SK-N-SH (cell line): ENCODE measurements around the gene DUSP28. TPM values are rescaled to one million over a fixed set of nuclear protein-coding genes. Genes with fewer than 3 reads are reported as not detected.

ENCODE experiments used
- CTCF ChIA-PET: fragments of 300-600, 350-600 bp; formaldehyde crosslinking; extraction: SDS; loops from one replicate; lab custom pipeline; 2021; lab: Yijun Ruan, JAX
- POLR2A ChIA-PET: fragments of 350-600 bp; sonication (Branson Sonifier 250); formaldehyde crosslinking; extraction: SDS; loops from one replicate; lab custom pipeline; 2020; ENCODE audit warnings: antibody characterized with exemption, inconsistent platforms; lab: Yijun Ruan, JAX
- DNase-seq: peaks from one replicate; pipeline ENCODE4 v3.0.0; 2012
- H2AFZ ChIP-seq: fragments of 200-600 bp; sonication (generic); 2 replicates; pipeline ENCODE4 v1.8.1; 2016; ENCODE audit warnings: antibody characterized with exemption, mild to moderate bottlenecking, low read depth
- H3F3A ChIP-seq: fragments of 200-600 bp; sonication (generic); replicated peaks from 2 replicates; pipeline ENCODE3; 2016; ENCODE audit warnings: antibody characterized with exemption, mild to moderate bottlenecking; ENCODE audit not compliant: insufficient read depth
- H3K27ac ChIP-seq, 2 experiments: fragments of 200-500 bp in 1 of 2; fragments of 200-600 bp in 1 of 2; sonication (Bioruptor generic) in 1 of 2; sonication (generic), shearing (Covaris generic) in 1 of 2; 2 replicates each; pipeline versions ENCODE4 v1.5.1 to v1.6.1; 2014 to 2016; ENCODE audit warnings: low read depth in 2 of 2, inconsistent platforms in 1 of 2, low read length in 1 of 2, mild to moderate bottlenecking in 1 of 2, mixed read lengths in 1 of 2
- H3K27me3 ChIP-seq: fragments of 200-600 bp; sonication (generic), shearing (Covaris generic); 2 replicates; pipeline ENCODE4 v1.6.1; 2016; ENCODE audit warnings: mixed run types; ENCODE audit not compliant: insufficient read depth
- H3K36me3 ChIP-seq, 2 experiments: fragments of 200-500 bp in 1 of 2; fragments of 200-600 bp in 1 of 2; sonication (Bioruptor generic) in 1 of 2; sonication (generic) in 1 of 2; replicated peaks in 1 of 2; 2 replicates each; pipeline versions ENCODE3 to v1.5.1; 2014 to 2016; ENCODE audit warnings: low read length in 1 of 2, mild to moderate bottlenecking in 1 of 2; ENCODE audit not compliant: insufficient read depth in 2 of 2, control insufficient read depth in 1 of 2
- H3K4me1 ChIP-seq, 2 experiments: fragments of 200-500 bp in 1 of 2; fragments of 200-600 bp in 1 of 2; sonication (Bioruptor generic) in 1 of 2; sonication (generic), shearing (Covaris generic) in 1 of 2; 2 replicates each; pipeline versions ENCODE4 v1.5.1 to v1.6.1; 2014 to 2016; ENCODE audit warnings: low read depth in 1 of 2, low read length in 1 of 2, mixed run types in 1 of 2; ENCODE audit not compliant: insufficient read depth in 2 of 2, control insufficient read depth in 1 of 2
- H3K4me2 ChIP-seq: fragments of 200-600 bp; sonication (generic), shearing (Covaris generic); 2 replicates; pipeline ENCODE4 v1.6.1; 2017; ENCODE audit warnings: mixed run types
- H3K4me3 ChIP-seq, 2 experiments: fragments of 200-500 bp in 1 of 2; fragments of 200-600 bp in 1 of 2; sonication (Bioruptor generic) in 1 of 2; sonication (generic), shearing (Covaris generic) in 1 of 2; 2 replicates each; pipeline versions ENCODE4 v1.5.1 to v1.8.1; 2014 to 2016; ENCODE audit warnings: low read depth in 2 of 2, inconsistent platforms in 1 of 2, low read length in 1 of 2, mild to moderate bottlenecking in 1 of 2, mixed read lengths in 1 of 2, moderate library complexity in 1 of 2
- H3K79me2 ChIP-seq: fragments of 200-600 bp; sonication (generic); 2 replicates; pipeline ENCODE4 v1.8.1; 2017; ENCODE audit warnings: mild to moderate bottlenecking; ENCODE audit not compliant: insufficient read depth
- H3K9ac ChIP-seq: fragments of 200-600 bp; sonication (generic); 2 replicates; pipeline ENCODE4 v1.6.1; 2017; ENCODE audit warnings: mixed run types
- H3K9me2 ChIP-seq: fragments of 200-600 bp; sonication (generic); 2 replicates; pipeline ENCODE4 v1.6.1; 2017; ENCODE audit warnings: mixed run types
- H3K9me3 ChIP-seq: fragments of 200-600 bp; sonication (generic); 2 replicates; pipeline ENCODE4 v1.6.1; 2017; ENCODE audit warnings: mixed run types, mild to moderate bottlenecking, moderate library complexity
- H4K20me1 ChIP-seq: fragments of 200-600 bp; sonication (generic); 2 replicates; pipeline ENCODE4 v1.6.1; 2017; ENCODE audit warnings: mild to moderate bottlenecking, mixed run types; ENCODE audit not compliant: insufficient read depth
- CHD2 ChIP-seq: fragments of 150-350 bp; IDR thresholded peaks from 2 replicates; pipeline ENCODE4 v1.6.1; 2018; ENCODE audit warnings: low read length; ENCODE audit not compliant: partially characterized antibody
- CTCF ChIP-seq: fragments of 200-600 bp; sonication (generic); IDR thresholded peaks from 2 replicates; pipeline ENCODE4 v1.6.1; 2017; ENCODE audit warnings: antibody characterized with exemption, mild to moderate bottlenecking, moderate library complexity
- EZH2phosphoT487 ChIP-seq: fragments of 200-600 bp; sonication (generic); IDR thresholded peaks from 2 replicates; pipeline ENCODE4 v1.6.1; 2017; ENCODE audit warnings: low read depth, mixed run types, mild to moderate bottlenecking, antibody characterized with exemption, moderate library complexity, borderline replicate concordance
- FOXM1 ChIP-seq: IDR thresholded peaks from 2 replicates; pipeline ENCODE4 v1.4.0; 2012; ENCODE audit warnings: low read depth, mild to moderate bottlenecking
- GATA2 ChIP-seq: sonication (generic); formaldehyde crosslinking; IDR thresholded peaks from 2 replicates; pipeline ENCODE4 v1.5.0; 2020; ENCODE audit warnings: mild to moderate bottlenecking, missing genetic modification reagents
- MEF2A ChIP-seq: IDR thresholded peaks from 2 replicates; pipeline ENCODE4 v1.4.0; 2012; ENCODE audit warnings: low read depth, borderline replicate concordance
- NRF1 ChIP-seq: IDR thresholded peaks from 2 replicates; pipeline ENCODE4 v1.6.1; 2012; ENCODE audit warnings: low read depth, mild to moderate bottlenecking, low read length
- RFX5 ChIP-seq: IDR thresholded peaks from 2 replicates; pipeline ENCODE4 v1.6.1; 2012; ENCODE audit warnings: mild to moderate bottlenecking, improper control_type of control experiment, low read length
- TAF1 ChIP-seq: IDR thresholded peaks from 2 replicates; pipeline ENCODE4 v1.6.1; 2012; ENCODE audit warnings: low read depth, mild to moderate bottlenecking, low read length, moderate library complexity, borderline replicate concordance
- WGBS: methylation state at CpG from one replicate; pipeline ENCODE4 v1.1.6; 2017; ENCODE audit warnings: low lambda C conversion rate; 5-methylcytosine and 5-hydroxymethylcytosine counted together
- polyA plus RNA-seq, 3 experiments: library from polyadenylated mRNA; depleted of rRNA; stranded (reverse); fragments of >200 nt; gene quantifications; 2 replicates each; pipeline ENCODE4 v1.2.3, GENCODE V29; 2012
- TF ChIP-seq, protein P1 (sequence below): IDR thresholded peaks from 2 replicates; pipeline ENCODE4 v1.6.1; 2012; ENCODE audit warnings: mild to moderate bottlenecking, low read depth, low read length, moderate library complexity

Gene DUSP28
- polyA plus RNA-seq, 1 of the 3 experiments (the other 2 are of a cell fraction): 4.1 TPM

- TF ChIP-seq MEF2A (no peak), GATA2 (CRISPR knock-in tag) (no peak), TAF1 (no peak), EZH2phosphoT487 (no peak)
- TF ChIP-seq, protein P1, sequence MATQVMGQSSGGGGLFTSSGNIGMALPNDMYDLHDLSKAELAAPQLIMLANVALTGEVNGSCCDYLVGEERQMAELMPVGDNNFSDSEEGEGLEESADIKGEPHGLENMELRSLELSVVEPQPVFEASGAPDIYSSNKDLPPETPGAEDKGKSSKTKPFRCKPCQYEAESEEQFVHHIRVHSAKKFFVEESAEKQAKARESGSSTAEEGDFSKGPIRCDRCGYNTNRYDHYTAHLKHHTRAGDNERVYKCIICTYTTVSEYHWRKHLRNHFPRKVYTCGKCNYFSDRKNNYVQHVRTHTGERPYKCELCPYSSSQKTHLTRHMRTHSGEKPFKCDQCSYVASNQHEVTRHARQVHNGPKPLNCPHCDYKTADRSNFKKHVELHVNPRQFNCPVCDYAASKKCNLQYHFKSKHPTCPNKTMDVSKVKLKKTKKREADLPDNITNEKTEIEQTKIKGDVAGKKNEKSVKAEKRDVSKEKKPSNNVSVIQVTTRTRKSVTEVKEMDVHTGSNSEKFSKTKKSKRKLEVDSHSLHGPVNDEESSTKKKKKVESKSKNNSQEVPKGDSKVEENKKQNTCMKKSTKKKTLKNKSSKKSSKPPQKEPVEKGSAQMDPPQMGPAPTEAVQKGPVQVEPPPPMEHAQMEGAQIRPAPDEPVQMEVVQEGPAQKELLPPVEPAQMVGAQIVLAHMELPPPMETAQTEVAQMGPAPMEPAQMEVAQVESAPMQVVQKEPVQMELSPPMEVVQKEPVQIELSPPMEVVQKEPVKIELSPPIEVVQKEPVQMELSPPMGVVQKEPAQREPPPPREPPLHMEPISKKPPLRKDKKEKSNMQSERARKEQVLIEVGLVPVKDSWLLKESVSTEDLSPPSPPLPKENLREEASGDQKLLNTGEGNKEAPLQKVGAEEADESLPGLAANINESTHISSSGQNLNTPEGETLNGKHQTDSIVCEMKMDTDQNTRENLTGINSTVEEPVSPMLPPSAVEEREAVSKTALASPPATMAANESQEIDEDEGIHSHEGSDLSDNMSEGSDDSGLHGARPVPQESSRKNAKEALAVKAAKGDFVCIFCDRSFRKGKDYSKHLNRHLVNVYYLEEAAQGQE: no peak
- Histone ChIP-seq H3K27ac (no peak overlapping the region), H4K20me1 (no peaks in the 10 kb centered on the region), H3K36me3 (peaks cover 0 to 25% of the 10 kb centered on the region in 2 experiments), H3K4me2 (no peak overlapping the region), H3K4me3 (no peak overlapping the region), H2AFZ (no peak overlapping the region), H3K9ac (no peak overlapping the region), H3K9me2 (no peaks in the 10 kb centered on the region), H3K79me2 (no peaks in the 10 kb centered on the region), H3K27me3 (no peaks in the 10 kb centered on the region), H3K4me1 (peaks cover 0 to 5% of the 10 kb centered on the region in 2 experiments; a peak in 1 of 4 replicates), H3F3A (no peaks in the 10 kb centered on the region), H3K9me3 (no peaks in the 10 kb centered on the region)
- ChIA-PET POLR2A (interaction anchor here (1.9 kb wide), 1 partner anchor 13 kb away, joined by 5 read pairs; the partner anchor contains the start of gene CAPN10), CTCF (no interaction called here)
- no peak for DNase-seq
- 96% methylated on average over 11 of the region's 11 CpGs for WGBS
These were observed 39.0 kb downstream of the DUSP28 start for GRCh38 chr2:240599141-240599583.

- H3K79me2 ChIP-seq: no peaks in the 10 kb centered on the region
- H2AFZ ChIP-seq: no peak overlapping the region
- no peak overlapping the region for H3K4me3 ChIP-seq
- H3K4me2 ChIP-seq: no peak overlapping the region
- DNase-seq: no peak
- H3F3A ChIP-seq: no peaks in the 10 kb centered on the region
- H3K9ac ChIP-seq: no peak overlapping the region
- TF ChIP-seq CHD2 (no peak), NRF1 (no peak), CTCF (no peak), FOXM1 (no peak), RFX5 (no peak)
- TF ChIP-seq, all 33 proteins: peak for 0
- CTCF ChIA-PET: no interaction called here
- no peaks in the 10 kb centered on the region for H3K27me3 ChIP-seq
- peaks cover 0 to 20% of the 10 kb centered on the region in 2 experiments for H3K36me3 ChIP-seq
- no peak overlapping the region for H3K27ac ChIP-seq
- WGBS: 94% methylated on average over 15 of the region's 16 CpGs
- H4K20me1 ChIP-seq: no peaks in the 10 kb centered on the region
- POLR2A ChIA-PET: no interaction called here
- H3K9me2 ChIP-seq: no peaks in the 10 kb centered on the region
- no peaks in the 10 kb centered on the region for H3K9me3 ChIP-seq
- peaks cover 0 to 15% of the 10 kb centered on the region in 2 experiments; a peak in 1 of 4 replicates for H3K4me1 ChIP-seq
These were observed 40.3 kb downstream of the DUSP28 start for GRCh38 chr2:240600451-240600961.
